HG02852 (cell line): ENCODE data around the gene CTXN3.

Experiments used
- ATAC-seq: cut with Tn5 transposase; IDR thresholded peaks from one replicate; pipeline ENCODE4 v1.9.1; 2021; ENCODE audit warnings: mild to moderate bottlenecking, moderate library complexity; ENCODE audit not compliant: unreplicated experiment

The CTXN3 gene

GRCh38 chr5:127696683-127697082 is 47.8 kb downstream of the CTXN3 start:
- no peak for ATAC-seq

- no peak for ATAC-seq
These were observed 49.2 kb downstream of the CTXN3 start for GRCh38 chr5:127697894-127698600.

DNA sequence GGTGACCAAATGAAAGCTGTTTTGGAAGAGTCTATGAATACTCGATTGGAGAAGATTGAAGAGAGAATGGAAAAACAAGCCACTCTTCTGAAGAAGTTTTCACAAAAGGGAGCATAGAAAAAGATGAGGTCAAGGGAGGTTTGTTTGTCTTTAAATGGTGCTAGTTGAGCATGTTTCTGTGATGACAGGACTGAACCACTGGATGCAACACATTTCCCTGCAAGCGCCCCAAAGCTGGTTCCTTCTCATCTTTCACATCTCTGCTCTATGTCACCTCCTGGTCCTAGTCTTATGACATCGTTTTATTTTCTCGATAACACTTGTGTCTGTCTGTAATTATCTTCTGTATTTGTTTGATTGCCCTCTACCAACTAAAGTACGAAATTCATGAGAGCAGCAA is 50.5 kb downstream of the CTXN3 start:
- ATAC-seq: no peak

- no peak for ATAC-seq
These were observed 51.4 kb downstream of the CTXN3 start for GRCh38 chr5:127700237-127700766.

- ATAC-seq: no peak
These were observed 53.6 kb downstream of the CTXN3 start for GRCh38 chr5:127702434-127702833.

DNA sequence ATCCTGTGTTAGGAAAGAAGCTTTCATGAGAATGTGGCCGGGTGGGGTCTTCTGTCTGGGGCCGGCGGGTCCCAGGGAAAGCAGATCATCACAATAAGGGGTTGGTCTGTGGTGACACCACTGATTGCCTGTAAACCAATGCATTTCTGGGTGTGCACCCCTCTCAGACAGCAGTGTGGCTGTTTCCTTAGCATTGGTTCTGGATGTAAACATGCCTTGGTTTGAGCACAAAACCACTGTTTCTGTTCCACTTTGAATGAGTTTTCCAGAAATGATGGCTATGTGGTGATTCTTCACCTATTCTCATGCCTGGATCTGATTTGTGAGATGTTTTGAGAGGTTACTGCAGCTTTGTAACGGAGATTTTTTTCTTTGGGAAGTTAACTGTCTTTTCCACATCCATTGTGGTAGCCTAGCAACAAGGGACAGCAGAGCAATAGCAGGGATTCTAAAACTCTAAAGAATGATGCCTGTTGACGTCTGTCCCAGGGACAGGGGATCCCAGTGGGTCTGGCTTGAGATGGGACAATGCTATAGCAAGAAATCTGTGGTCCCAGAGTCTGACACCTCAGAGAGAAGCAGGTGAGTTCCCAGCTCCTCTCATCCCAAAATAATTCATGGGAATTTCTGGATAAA is 54.2 kb downstream of the CTXN3 start, which contains the start of gene CCDC192:
CCDC192 (plus strand) TSS at position 466 of the 636 bp plus-strand sequence; CDS start at position 521, 55 bp downstream.
- no peak for ATAC-seq

DNA sequence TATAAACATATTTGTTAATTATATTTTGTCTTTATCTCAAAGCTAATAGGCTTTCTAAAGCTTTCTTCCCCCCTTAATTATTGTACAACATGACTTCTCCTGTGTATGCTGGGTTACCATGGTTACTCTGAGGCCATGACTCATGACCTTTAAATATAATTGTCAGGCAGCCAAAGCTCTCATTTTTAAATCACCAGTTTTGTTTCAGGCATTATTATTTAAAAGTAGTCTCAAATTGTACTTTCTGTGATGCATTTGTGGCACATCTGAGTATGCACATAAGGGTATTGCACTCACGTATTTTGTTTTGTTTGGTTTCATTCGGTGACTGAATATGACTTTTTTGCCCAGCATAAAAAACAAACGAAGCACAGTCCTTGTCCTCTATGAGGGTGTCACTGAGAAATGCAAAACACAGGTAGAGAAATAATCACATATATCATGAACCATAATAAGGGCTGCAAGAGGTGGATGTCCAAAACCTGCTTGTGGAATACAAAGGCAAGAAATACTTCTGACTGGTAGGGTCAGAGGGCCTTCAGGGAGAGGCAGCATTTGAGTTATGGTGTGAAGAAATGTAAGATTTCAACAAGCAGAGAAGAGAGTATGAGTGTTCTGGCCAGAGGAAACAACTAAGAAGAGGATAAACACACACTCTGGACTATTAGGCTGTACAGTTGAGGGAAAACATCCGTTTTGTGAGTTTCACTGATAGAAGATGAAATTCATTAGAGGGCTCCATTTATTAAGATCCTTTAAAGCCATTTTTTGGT is 56.4 kb downstream of the CTXN3 start:
- ATAC-seq: no peak

- ATAC-seq: no peak
These were observed 57.8 kb downstream of the CTXN3 start for GRCh38 chr5:127706691-127707090.

DNA sequence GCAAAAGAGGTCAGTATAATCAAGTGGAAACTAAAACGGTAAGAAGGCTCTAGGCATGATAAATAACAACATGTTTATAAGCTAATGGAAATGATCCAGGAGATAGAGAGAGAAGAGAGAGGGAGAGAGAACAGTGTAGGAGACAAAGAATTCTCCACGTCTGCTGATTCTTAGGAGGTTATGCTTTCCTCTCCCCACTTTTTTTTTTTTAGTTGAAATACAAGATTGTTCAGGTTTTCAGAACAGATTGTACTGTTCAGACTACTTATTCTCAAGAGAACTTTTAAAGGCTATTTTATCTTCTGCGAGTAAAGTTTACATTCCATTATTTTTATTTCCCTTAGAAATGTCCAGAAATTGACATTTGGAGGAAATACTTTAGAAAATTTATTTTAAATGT is 58.3 kb downstream of the CTXN3 start:
- ATAC-seq: no peak
